HG03280 (cell line): Measurements from ENCODE around the gene ELOVL5.

Source experiments
- ATAC-seq: cut with Tn5 transposase; IDR thresholded peaks from one replicate; pipeline ENCODE4 v1.9.1; 2021; ENCODE audit warnings: mild to moderate bottlenecking, moderate library complexity; ENCODE audit not compliant: unreplicated experiment

ELOVL5 gene

GRCh38 chr6:53281518-53282215 is 67.1 kb downstream of the ELOVL5 start:
- ATAC-seq = no peak

GRCh38 chr6:53280207-53280606 is 68.5 kb downstream of the ELOVL5 start:
- ATAC-seq = no peak

GRCh38 chr6:53279293-53279692 is 69.5 kb downstream of the ELOVL5 start:
- no peak for ATAC-seq

GRCh38 chr6:53273370-53273769 is 75.4 kb downstream of the ELOVL5 start:
- no peak for ATAC-seq

GRCh38 chr6:53269827-53270226 is 78.9 kb downstream of the ELOVL5 start:
- no peak for ATAC-seq

GRCh38 chr6:53268858-53269608 is 79.7 kb downstream of the ELOVL5 start:
- no peak for ATAC-seq

- ATAC-seq = no peak
These were observed 82.1 kb downstream of the ELOVL5 start for GRCh38 chr6:53266553-53267090.

- no peak for ATAC-seq
These were observed 83.7 kb downstream of the ELOVL5 start for GRCh38 chr6:53264915-53265607.

- ATAC-seq = no peak
These were observed 84.4 kb downstream of the ELOVL5 start for GRCh38 chr6:53264337-53264736.

- ATAC-seq = no peak
These were observed 84.8 kb downstream of the ELOVL5 start for GRCh38 chr6:53263917-53264316.

- no peak for ATAC-seq
These were observed 88.7 kb downstream of the ELOVL5 start for GRCh38 chr6:53259860-53260580.

GRCh38 chr6:53258774-53259155 is 90.0 kb downstream of the ELOVL5 start:
- ATAC-seq = no peak

- no peak for ATAC-seq
These were observed 90.5 kb downstream of the ELOVL5 start for GRCh38 chr6:53258076-53258773.

- no peak for ATAC-seq
These were observed 91.2 kb downstream of the ELOVL5 start for GRCh38 chr6:53257533-53257932.

- ATAC-seq = no peak
These were observed 91.7 kb downstream of the ELOVL5 start for GRCh38 chr6:53257001-53257400.

- no peak for ATAC-seq
These were observed 96.5 kb downstream of the ELOVL5 start for GRCh38 chr6:53252177-53252692.

GRCh38 chr6:53251033-53251672 is 97.6 kb downstream of the ELOVL5 start:
- ATAC-seq = no peak

- no peak for ATAC-seq
These were observed 98.3 kb downstream of the ELOVL5 start for GRCh38 chr6:53250176-53251032.

- no peak for ATAC-seq
These were observed 101.8 kb downstream of the ELOVL5 start for GRCh38 chr6:53246924-53247323.
